ENCODE data around the gene NTM.

DNA sequence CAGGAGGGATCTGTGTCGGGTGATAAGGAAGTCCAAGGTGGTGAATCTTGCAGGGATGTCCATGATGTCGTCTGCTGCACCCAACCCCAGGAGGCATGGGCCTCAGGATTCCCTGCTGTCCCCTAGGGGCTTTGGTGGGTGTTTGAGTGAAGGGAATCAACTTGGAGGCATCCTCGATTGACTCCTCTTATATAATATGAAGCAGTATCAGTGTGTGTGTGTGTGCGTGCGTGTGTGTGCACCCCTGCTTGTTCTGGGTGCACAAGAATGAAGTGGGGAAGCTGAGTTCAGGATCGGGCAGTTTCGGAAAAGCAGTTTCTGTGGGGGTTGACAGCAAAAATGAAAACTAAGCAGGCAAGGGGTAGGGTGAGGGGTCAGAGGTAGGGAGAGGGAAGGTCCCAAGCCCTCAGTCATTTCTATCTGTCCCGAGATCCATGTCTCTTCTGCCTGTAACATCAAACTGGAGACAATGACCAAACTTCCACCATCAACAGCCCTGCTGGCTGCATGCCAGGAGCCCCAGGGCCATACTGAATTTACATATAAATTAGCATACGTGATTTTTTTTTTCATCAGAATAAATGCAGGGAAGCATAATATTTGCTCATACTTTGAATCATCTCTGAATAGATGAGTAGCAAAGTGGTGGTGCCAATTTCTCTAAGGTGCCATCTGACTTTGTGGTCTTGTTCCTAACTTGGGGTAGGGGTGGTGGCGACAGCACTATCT lies 2.0 kb downstream of the NTM start:
- no peak for TF ChIP-seq CTCF (IDR thresholded peaks at IDR 0.05; ENCODE audit: poor library complexity)
- TF ChIP-seq EZH2 (IDR thresholded peaks at IDR 0.05; ENCODE audit: borderline replicate concordance) = no peak

Data from hepatocyte (in vitro differentiated cells).